H1 (cell line): Measurements from ENCODE around the gene PDZD2. TPM values are rescaled to one million over a fixed set of nuclear protein-coding genes. Genes with fewer than 3 reads are reported as not detected.

Source experiments
- CTCF ChIA-PET: fragments of 300-600 bp; sonication (Branson Sonifier 250); formaldehyde crosslinking; loops from one replicate; lab custom pipeline; 2021; ENCODE audit not compliant: partially characterized antibody; lab: Charles Lee
- POLR2A ChIA-PET: fragments of 300-600 bp; sonication (Branson Sonifier 250); formaldehyde crosslinking; loops from one replicate; lab custom pipeline; 2021; ENCODE audit warnings: inconsistent platforms; ENCODE audit not compliant: partially characterized antibody; lab: Charles Lee
- DNase-seq, 2 experiments: peaks; one replicate each; pipeline versions ENCODE4 v3.0.0 to v3.0.0-alpha.2; 2010 to 2022; ENCODE audit warnings: low spot score in 2 of 2, low read depth in 1 of 2, mixed read lengths in 1 of 2
- FAIRE-seq: peaks from 2 replicates; lab custom pipeline; 2011; peaks lifted over from hg19 to GRCh38; lab: Jason Lieb, UNC
- H2AFZ ChIP-seq: 2 replicates; pipeline ENCODE4 v1.8.1; 2012; ENCODE audit warnings: low read length, inconsistent platforms
- H2AK5ac ChIP-seq: 2 replicates; pipeline ENCODE4 v1.6.1; 2013; ENCODE audit warnings: low read depth, low read length
- H2BK120ac ChIP-seq: replicated peaks from 2 replicates; pipeline ENCODE3; 2013; ENCODE audit warnings: low read depth, low read length, inconsistent platforms
- H2BK12ac ChIP-seq: 2 replicates; pipeline ENCODE4 v1.6.1; 2013; ENCODE audit warnings: low read depth, low read length
- H2BK15ac ChIP-seq: 2 replicates; pipeline ENCODE4 v1.6.1; 2013; ENCODE audit warnings: low read length
- H2BK20ac ChIP-seq: 2 replicates; pipeline ENCODE4 v1.6.1; 2013; ENCODE audit warnings: low read length
- H2BK5ac ChIP-seq: 2 replicates; pipeline ENCODE4 v1.6.1; 2013; ENCODE audit warnings: low read depth, low read length
- H3K14ac ChIP-seq: 2 replicates; pipeline ENCODE4 v1.6.1; 2013; ENCODE audit warnings: inconsistent platforms; ENCODE audit not compliant: insufficient read length
- H3K18ac ChIP-seq: 2 replicates; pipeline ENCODE4 v1.6.1; 2013; ENCODE audit warnings: low read length; ENCODE audit errors: extremely low read depth
- H3K23ac ChIP-seq: 2 replicates; pipeline ENCODE4 v1.6.1; 2013; ENCODE audit warnings: inconsistent platforms; ENCODE audit not compliant: insufficient read length
- H3K23me2 ChIP-seq: 2 replicates; pipeline ENCODE4 v1.6.1; 2013; ENCODE audit warnings: low read depth, low read length
- H3K27ac ChIP-seq: 2 replicates; pipeline ENCODE4 v1.6.1; 2011; ENCODE audit warnings: low read depth, low read length, inconsistent platforms
- H3K27me3 ChIP-seq, 4 experiments: replicated peaks in 1 of 4; 1 replicate in 1 of 4; 2 replicates in 3 of 4; pipeline versions ENCODE4 v1.6.1 to v1.8.1; 2011 to 2013; ENCODE audit warnings: low read length in 3 of 4, mild to moderate bottlenecking in 3 of 4, inconsistent platforms in 2 of 4, mixed read lengths in 2 of 4, moderate library complexity in 1 of 4; ENCODE audit not compliant: control insufficient read depth in 3 of 4, insufficient read depth in 3 of 4; ENCODE audit errors: extremely low read depth in 1 of 4
- H3K36me3 ChIP-seq, 4 experiments: 2 replicates each; pipeline versions ENCODE4 v1.6.1 to v1.8.1; 2011 to 2013; ENCODE audit warnings: mild to moderate bottlenecking in 4 of 4, low read length in 3 of 4, moderate library complexity in 2 of 4, control low read depth in 1 of 4, inconsistent platforms in 1 of 4; ENCODE audit not compliant: insufficient read depth in 4 of 4, control insufficient read depth in 2 of 4
- H3K4ac ChIP-seq: replicated peaks from 2 replicates; pipeline ENCODE3; 2013; ENCODE audit warnings: low read length, low read depth, mixed read lengths, inconsistent platforms; ENCODE audit not compliant: insufficient read length
- H3K4me1 ChIP-seq, 4 experiments: replicated peaks in 1 of 4; 1 replicate in 1 of 4; 2 replicates in 3 of 4; pipeline versions ENCODE4 v1.6.1 to v1.8.1; 2011 to 2013; ENCODE audit warnings: low read length in 3 of 4, inconsistent platforms in 2 of 4, mixed read lengths in 1 of 4; ENCODE audit not compliant: insufficient read depth in 4 of 4, control insufficient read depth in 3 of 4
- H3K4me2 ChIP-seq, 2 experiments: 2 replicates each; pipeline versions ENCODE4 v1.6.1 to v1.8.1; 2011 to 2013; ENCODE audit warnings: low read depth in 2 of 2, low read length in 2 of 2, control low read depth in 1 of 2, inconsistent platforms in 1 of 2, mild to moderate bottlenecking in 1 of 2; ENCODE audit not compliant: insufficient read depth in 1 of 2
- H3K4me3 ChIP-seq, 4 experiments: fragments of 200-600, 300-600 bp in 1 of 4; sonication (generic), shearing (Covaris generic), sonication (Bioruptor Twin) in 1 of 4; 2 replicates each; pipeline versions ENCODE4 v1.5.1 to v1.8.1; 2011 to 2016; ENCODE audit warnings: low read length in 4 of 4, low read depth in 3 of 4, control low read depth in 2 of 4, inconsistent platforms in 2 of 4, mild to moderate bottlenecking in 2 of 4, mixed read lengths in 1 of 4, moderate library complexity in 1 of 4; ENCODE audit not compliant: insufficient read depth in 2 of 4; ENCODE audit errors: extremely low read depth in 1 of 4
- H3K56ac ChIP-seq: replicated peaks from 2 replicates; pipeline ENCODE3; 2013; ENCODE audit warnings: low read depth, mild to moderate bottlenecking, mixed read lengths, low read length, inconsistent platforms; ENCODE audit not compliant: insufficient read length
- H3K79me1 ChIP-seq: 2 replicates; pipeline ENCODE4 v1.6.1; 2013; ENCODE audit warnings: low read depth, low read length, control low read depth
- H3K79me2 ChIP-seq, 2 experiments: 2 replicates each; pipeline versions ENCODE4 v1.6.1 to v1.8.1; 2012 to 2013; ENCODE audit warnings: low read length in 2 of 2, mild to moderate bottlenecking in 2 of 2, inconsistent platforms in 1 of 2; ENCODE audit not compliant: insufficient read depth in 2 of 2, control insufficient read depth in 1 of 2
- H3K9ac ChIP-seq, 4 experiments: replicated peaks in 1 of 4; 1 replicate in 1 of 4; 2 replicates in 3 of 4; pipeline versions ENCODE4 v1.6.1 to v1.8.1; 2011 to 2013; ENCODE audit warnings: low read depth in 3 of 4, low read length in 3 of 4, control low read depth in 2 of 4, mild to moderate bottlenecking in 2 of 4, moderate library complexity in 2 of 4, inconsistent platforms in 1 of 4; ENCODE audit errors: extremely low read depth in 1 of 4
- H3K9me3 ChIP-seq, 2 experiments: 2 replicates each; pipeline versions ENCODE4 v1.6.1 to v1.8.1; 2012 to 2013; ENCODE audit warnings: mild to moderate bottlenecking in 2 of 2, moderate library complexity in 2 of 2, control low read depth in 1 of 2, inconsistent platforms in 1 of 2, low read depth in 1 of 2, low read length in 1 of 2, mixed read lengths in 1 of 2; ENCODE audit not compliant: insufficient read depth in 2 of 2
- H4K20me1 ChIP-seq, 2 experiments: replicated peaks in 1 of 2; 2 replicates each; pipeline versions ENCODE3 to v1.8.1; 2011 to 2013; ENCODE audit warnings: inconsistent platforms in 2 of 2, low read length in 2 of 2, mild to moderate bottlenecking in 1 of 2; ENCODE audit not compliant: insufficient read depth in 2 of 2, control insufficient read depth in 1 of 2
- H4K5ac ChIP-seq: 2 replicates; pipeline ENCODE4 v1.6.1; 2013; ENCODE audit warnings: low read length, low read depth, mixed read lengths, inconsistent platforms; ENCODE audit not compliant: insufficient read length
- H4K8ac ChIP-seq: 2 replicates; pipeline ENCODE4 v1.8.0; 2013; ENCODE audit warnings: mild to moderate bottlenecking, moderate library complexity, low read length, inconsistent platforms; ENCODE audit not compliant: insufficient read depth; ENCODE audit errors: extremely low read depth
- H4K91ac ChIP-seq: replicated peaks from 2 replicates; pipeline ENCODE3; 2013; ENCODE audit warnings: low read length, mixed read lengths, inconsistent platforms; ENCODE audit not compliant: insufficient read length
- JUND ChIP-seq: IDR thresholded peaks from 2 replicates; pipeline ENCODE4 v1.6.1; 2011; ENCODE audit warnings: mild to moderate bottlenecking, improper control_type of control experiment, low read length
- WGBS, 2 experiments: shearing (Covaris generic) in 1 of 2; methylation state at CpG; one replicate each; pipeline versions ENCODE4 v1.1.6 to v1.1.7; 2013 to 2015; ENCODE audit warnings: low lambda C conversion rate in 2 of 2, mixed read lengths in 2 of 2, inconsistent platforms in 1 of 2, low coverage in 1 of 2, missing lambda C conversion rate in 1 of 2; ENCODE audit not compliant: insufficient replicate concordance in 2 of 2, insufficient coverage in 1 of 2, insufficient read length in 1 of 2; ENCODE audit errors: extremely low coverage in 1 of 2, missing lambda C conversion rate in 1 of 2; 5-methylcytosine and 5-hydroxymethylcytosine counted together
- polyA plus RNA-seq, 7 experiments: library from polyadenylated mRNA; depleted of rRNA in 3 of 7; stranded (reverse) in 5 of 7; unstranded in 2 of 7; fragments of >200 nt in 5 of 7; fragments of 200-250 nt in 2 of 7; gene quantifications; 1 replicate in 5 of 7; 2 replicates in 1 of 7; 4 replicates in 1 of 7; pipeline versions ENCODE4 v1.2.1 to v1.2.3, GENCODE V29; 2011 to 2013; ENCODE audit warnings: missing spikeins in 2 of 7, mixed read lengths in 2 of 7
- total RNA-seq: library from RNA; stranded (reverse); fragmentation: NEBNext Ultra II Directional; extraction: Animal tissue kit (Norgen Biotek cat#: 25700); gene quantifications from 2 replicates; pipeline ENCODE4 v1.2.1, GENCODE V29; 2021
- TF ChIP-seq, protein P1 (sequence below): IDR thresholded peaks from 2 replicates; pipeline ENCODE4 v1.6.1; 2012; ENCODE audit warnings: inconsistent platforms

PDZD2 gene
- total and polyA plus RNA-seq, 2 of the 8 experiments (the other 6 are each of a cell fraction or from before 2014, with no cell fraction given): 1.2 to 6.8 TPM

DNA sequence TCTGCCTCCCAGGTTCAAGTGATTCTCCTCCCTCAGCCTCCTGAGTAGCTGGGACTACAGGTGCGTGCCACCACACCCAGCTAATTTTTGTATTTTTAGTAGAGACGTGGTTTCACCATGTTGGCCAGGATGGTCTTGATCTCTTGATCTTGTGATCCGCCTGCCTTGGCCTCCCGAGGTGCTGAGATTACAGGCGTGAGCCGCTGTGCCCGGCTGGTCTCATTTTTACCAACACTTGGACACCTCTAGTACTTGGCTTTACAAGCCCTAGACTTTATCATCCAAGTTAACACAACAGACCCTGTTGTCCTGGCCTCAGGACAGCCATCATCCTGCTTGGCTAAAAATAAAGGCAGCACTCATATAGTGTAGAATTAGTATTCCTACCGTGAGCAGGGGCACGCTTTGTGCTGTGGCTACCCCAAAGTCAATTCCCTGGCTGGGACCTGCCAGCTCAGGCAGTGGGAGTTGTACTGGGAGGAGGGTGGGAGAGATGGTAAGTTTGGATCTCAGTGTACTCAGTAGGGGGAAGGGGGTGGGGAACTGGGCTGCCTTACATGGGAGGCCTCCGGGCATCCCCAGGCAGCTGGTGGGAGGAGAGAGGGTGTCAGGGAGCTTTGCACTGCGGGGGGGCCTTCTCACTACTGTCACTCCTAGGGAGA is 6.6 kb downstream of the PDZD2 start:
- no peak overlapping the region for H3K9ac ChIP-seq
- peaks cover 0 to 8% (median 3%) of the 10 kb centered on the region in 4 experiments; a peak in 5 of 7 replicates for H3K27me3 ChIP-seq
- no peak overlapping the region for H2AFZ ChIP-seq
- H2BK12ac ChIP-seq: no peak overlapping the region
- ChIA-PET POLR2A (interaction anchor here (1.5 kb wide), 1 partner anchor 13 kb away, joined by 4 read pairs; no protein-coding TSS in a partner anchor), CTCF (interaction anchor here (1.2 to 2.6 kb wide), 4 partner anchors 12 to 163 kb away, joined by 3 to 9 read pairs (median 4); no protein-coding TSS in a partner anchor)
- H3K27ac ChIP-seq: no peak overlapping the region
- DNase-seq: no peak
- no peaks in the 10 kb centered on the region; a peak in 1 of 8 replicates for H3K36me3 ChIP-seq
- no peak overlapping the region for H3K4me3 ChIP-seq
- 0 out of 2 replicates have a peak overlapping the region, but pooled peaks have one; percentile 29 for H4K8ac ChIP-seq
- no peak overlapping the region for H2AK5ac ChIP-seq
- no peaks in the 10 kb centered on the region for H3K9me3 ChIP-seq
- H3K23ac ChIP-seq: no peak overlapping the region
- H2BK15ac ChIP-seq: 0 out of 2 replicates have a peak overlapping the region, but pooled peaks have one; percentile 76
- H3K56ac ChIP-seq: no peak overlapping the region
- H3K4me1 ChIP-seq: peaks cover 0 to under 1% (median 0%) of the 10 kb centered on the region in 4 experiments; a peak in 1 of 7 replicates
- FAIRE-seq: no peak
- no peaks in the 10 kb centered on the region for H3K79me2 ChIP-seq
- no peaks in the 10 kb centered on the region for H3K79me1 ChIP-seq
- H2BK120ac ChIP-seq: no peak overlapping the region
- no peak overlapping the region for H3K14ac ChIP-seq
- 77% methylated on average over 10 of the region's 11 CpGs; no CpG with 5 or more reads in 1 of the 2 experiments for WGBS, 2 experiments
- H3K23me2 ChIP-seq: no peaks in the 10 kb centered on the region
- H3K4me2 ChIP-seq: no peak overlapping the region
- TF ChIP-seq, protein P1, sequence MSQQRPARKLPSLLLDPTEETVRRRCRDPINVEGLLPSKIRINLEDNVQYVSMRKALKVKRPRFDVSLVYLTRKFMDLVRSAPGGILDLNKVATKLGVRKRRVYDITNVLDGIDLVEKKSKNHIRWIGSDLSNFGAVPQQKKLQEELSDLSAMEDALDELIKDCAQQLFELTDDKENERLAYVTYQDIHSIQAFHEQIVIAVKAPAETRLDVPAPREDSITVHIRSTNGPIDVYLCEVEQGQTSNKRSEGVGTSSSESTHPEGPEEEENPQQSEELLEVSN: no peak
- TF ChIP-seq JUND: no peak
- no peak overlapping the region for H3K18ac ChIP-seq
- no peak overlapping the region for H2BK5ac ChIP-seq
- no peak overlapping the region for H4K5ac ChIP-seq
- no peak overlapping the region for H2BK20ac ChIP-seq
- peaks cover 0 to under 1% of the 10 kb centered on the region in 2 experiments for H4K20me1 ChIP-seq
- H3K4ac ChIP-seq: no peak overlapping the region
- no peak overlapping the region for H4K91ac ChIP-seq
